Upper lobe of left lung (tissue), 6 donors: ENCODE data around the gene ANGPT4. TPM values are rescaled to one million over a fixed set of nuclear protein-coding genes. Genes with fewer than 3 reads are reported as not detected.
"Not testable (repeated sequence)": the region's sequence is repeated elsewhere in the genome, so short reads cannot be mapped to it uniquely, and the experiment has no call there.

Experiments used
- ATAC-seq, 2 donors: fragments of 200-7000 bp; cut with Tn5 transposase; one replicate each; pipeline ENCODE4 v1.9.1; 2022; ENCODE audit warnings: mild to moderate bottlenecking in 2 of 2, moderate library complexity in 2 of 2; ENCODE audit not compliant: low FRiP score in 2 of 2
- DNase-seq, 2 donors: peaks; one replicate each; pipeline ENCODE4 v3.0.0-alpha.2; 2019 to 2020
- H3K27ac ChIP-seq, 4 donors: fragments of 200-600 bp; sonication (generic); one replicate each; pipeline ENCODE4 v1.5.1; 2016 to 2019
- H3K27me3 ChIP-seq, 4 donors: fragments of 200-600 bp; sonication (generic); one replicate each; pipeline ENCODE4 v1.5.1; 2017 to 2019
- H3K36me3 ChIP-seq, 4 donors: fragments of 200-600 bp; sonication (generic); one replicate each; pipeline ENCODE4 v1.5.1; 2016 to 2019
- H3K4me1 ChIP-seq, 4 donors: fragments of 200-600 bp; sonication (generic); one replicate each; pipeline ENCODE4 v1.5.1; 2018 to 2019
- H3K4me3 ChIP-seq, 4 donors: fragments of 200-600 bp; sonication (generic); one replicate each; pipeline ENCODE4 v1.5.1; 2017 to 2019; ENCODE audit warnings: mild to moderate bottlenecking in 2 of 4, moderate library complexity in 1 of 4
- H3K9me3 ChIP-seq, 4 donors: fragments of 200-600 bp; sonication (generic); one replicate each; pipeline ENCODE4 v1.5.1; 2018 to 2019
- EP300 ChIP-seq, 4 donors: sonication (generic); formaldehyde crosslinking; IDR thresholded peaks; one replicate each; pipeline ENCODE4 v1.5.1; 2017; ENCODE audit warnings: antibody characterized with exemption in 4 of 4, control low read depth in 2 of 4
- POLR2A ChIP-seq, 4 donors: fragments of 450-650 bp; IDR thresholded peaks; one replicate each; pipeline ENCODE4 v1.5.1; 2016 to 2017; ENCODE audit warnings: antibody characterized with exemption in 4 of 4, mild to moderate bottlenecking in 2 of 4
- POLR2AphosphoS5 ChIP-seq, 2 donors: sonication (generic); formaldehyde crosslinking; IDR thresholded peaks; one replicate each; pipeline ENCODE4 v1.5.1; 2017; ENCODE audit warnings: antibody characterized with exemption in 2 of 2
- WGBS, 2 donors: methylation state at CpG; one replicate each; pipeline ENCODE4 v1.1.5; 2017 to 2018; 5-methylcytosine and 5-hydroxymethylcytosine counted together
- total RNA-seq, 6 donors: library from RNA; depleted of rRNA in 4 of 6; stranded (reverse); fragments of >200 nt in 4 of 6; gene quantifications; one replicate each; pipeline versions ENCODE4 v1.1.0 to v1.2.1, GENCODE V29; 2016 to 2021
- TF ChIP-seq, protein P1 (sequence below), 6 experiments: fragments of 450-650 bp in 4 of 6; fragments of 200-600 bp in 2 of 6; sonication (generic) in 2 of 6; IDR thresholded peaks; one replicate each; pipeline ENCODE4 v1.5.1; 2016 to 2019; ENCODE audit warnings: antibody characterized with exemption in 6 of 6
- donor health status: DM: no; HTN: no; CAD: no; lungs with moderate emphysema.
- donor health status: DM: no; HTN: yes; CAD: no; lungs with severe emphysema.

ANGPT4 gene
- total RNA-seq, 6 donors from 2014 or later = 0.39 to 3.0 (median 1.4) TPM

DNA sequence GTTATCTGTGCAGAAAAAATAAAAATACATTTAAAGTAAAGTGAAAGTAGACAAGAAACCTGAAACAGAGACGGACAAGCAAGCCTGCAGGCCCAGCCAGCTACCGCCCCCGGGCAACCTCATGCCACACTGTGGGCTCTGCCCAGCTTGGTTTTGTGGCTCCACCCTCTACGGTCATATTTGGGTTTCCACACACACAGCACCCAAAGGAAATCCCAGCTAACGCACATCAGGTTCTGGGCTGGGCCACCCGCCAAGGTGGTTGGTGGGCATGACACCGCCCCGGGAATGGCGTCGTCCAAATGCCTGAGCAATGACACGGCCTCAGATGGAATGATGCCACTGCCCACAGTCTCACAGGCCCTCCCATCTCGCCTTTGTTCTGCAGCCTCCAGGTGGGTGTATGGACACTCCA is 59.8 kb downstream of the ANGPT4 start:
- Histone ChIP-seq H3K4me3 (no peak overlapping the region), H3K36me3 (no peaks in the 10 kb centered on the region), H3K9me3 (no peaks in the 10 kb centered on the region), H3K4me1 (peaks cover 0 to 15% (median 4%) of the 10 kb centered on the region in 4 donors), H3K27ac (no peak overlapping the region), H3K27me3 (no peaks in the 10 kb centered on the region)
- peak in 1 of 2 donors; percentile 58 for DNase-seq
- 33 to 51% methylated on average over 5 to 12 of the region's 12 CpGs for WGBS, 2 donors
- TF ChIP-seq POLR2A (IDR thresholded peaks at IDR 0.05) = no peak
- ATAC-seq = peak in 1 of 2 donors; percentile 39

DNA sequence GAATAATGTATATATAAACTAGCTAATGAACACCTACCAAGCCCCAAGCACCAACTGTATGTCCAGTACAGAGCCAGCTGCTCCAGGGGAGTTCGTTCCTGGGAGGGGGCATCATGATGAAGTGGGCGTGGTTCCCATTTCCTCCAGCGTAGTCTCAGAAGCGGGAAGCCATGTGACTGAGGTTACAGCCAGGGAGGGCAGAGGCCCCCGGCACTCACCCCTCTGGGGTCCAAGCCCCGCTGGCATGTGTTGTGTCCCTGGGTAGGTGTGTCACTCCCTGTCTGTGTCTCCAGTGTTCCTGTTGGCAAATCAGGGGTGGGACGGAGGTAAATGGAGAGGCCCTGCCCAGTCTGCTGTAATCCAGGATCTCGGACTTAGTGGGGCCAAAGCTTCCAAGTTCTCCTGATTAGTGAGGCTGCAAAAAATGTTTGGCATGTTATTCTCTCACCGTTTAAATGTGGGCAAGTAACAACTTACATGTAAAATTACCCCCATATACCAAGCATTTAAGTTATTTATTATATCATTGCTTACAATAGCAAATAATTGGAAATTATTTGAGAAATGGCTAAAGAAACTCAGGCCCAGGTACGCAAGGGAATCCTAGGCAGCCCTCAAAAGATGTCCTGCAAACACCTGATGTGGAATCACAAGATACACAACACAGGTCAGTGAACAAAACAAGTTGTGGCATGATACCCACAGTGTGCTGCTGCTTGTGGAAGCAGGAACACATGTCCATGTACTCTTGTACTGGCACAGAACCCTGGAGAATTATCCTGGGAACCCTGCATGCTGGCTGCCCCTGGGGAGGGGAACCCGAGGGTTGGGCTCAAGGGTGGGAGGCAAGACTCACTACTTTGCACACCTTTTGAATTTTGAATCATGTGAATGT is 60.4 kb downstream of the ANGPT4 start:
- TF ChIP-seq POLR2AphosphoS5 (IDR thresholded peaks at IDR 0.05) (no peak), POLR2A (IDR thresholded peaks at IDR 0.05) (no peak), EP300 (IDR thresholded peaks at IDR 0.05) (no peak)
- TF ChIP-seq, protein P1, sequence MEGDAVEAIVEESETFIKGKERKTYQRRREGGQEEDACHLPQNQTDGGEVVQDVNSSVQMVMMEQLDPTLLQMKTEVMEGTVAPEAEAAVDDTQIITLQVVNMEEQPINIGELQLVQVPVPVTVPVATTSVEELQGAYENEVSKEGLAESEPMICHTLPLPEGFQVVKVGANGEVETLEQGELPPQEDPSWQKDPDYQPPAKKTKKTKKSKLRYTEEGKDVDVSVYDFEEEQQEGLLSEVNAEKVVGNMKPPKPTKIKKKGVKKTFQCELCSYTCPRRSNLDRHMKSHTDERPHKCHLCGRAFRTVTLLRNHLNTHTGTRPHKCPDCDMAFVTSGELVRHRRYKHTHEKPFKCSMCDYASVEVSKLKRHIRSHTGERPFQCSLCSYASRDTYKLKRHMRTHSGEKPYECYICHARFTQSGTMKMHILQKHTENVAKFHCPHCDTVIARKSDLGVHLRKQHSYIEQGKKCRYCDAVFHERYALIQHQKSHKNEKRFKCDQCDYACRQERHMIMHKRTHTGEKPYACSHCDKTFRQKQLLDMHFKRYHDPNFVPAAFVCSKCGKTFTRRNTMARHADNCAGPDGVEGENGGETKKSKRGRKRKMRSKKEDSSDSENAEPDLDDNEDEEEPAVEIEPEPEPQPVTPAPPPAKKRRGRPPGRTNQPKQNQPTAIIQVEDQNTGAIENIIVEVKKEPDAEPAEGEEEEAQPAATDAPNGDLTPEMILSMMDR (IDR thresholded peaks at IDR 0.05) = no peak
- DNase-seq (no peak), ATAC-seq (no peak)
- Histone ChIP-seq H3K4me3 (no peak overlapping the region), H3K27ac (no peak overlapping the region), H3K9me3 (no peaks in the 10 kb centered on the region), H3K36me3 (no peaks in the 10 kb centered on the region), H3K27me3 (no peaks in the 10 kb centered on the region), H3K4me1 (peaks cover 0 to 15% (median 4%) of the 10 kb centered on the region in 4 donors)
- 54 to 59% methylated on average over 10 to 11 of the region's 11 CpGs for WGBS, 2 donors

DNA sequence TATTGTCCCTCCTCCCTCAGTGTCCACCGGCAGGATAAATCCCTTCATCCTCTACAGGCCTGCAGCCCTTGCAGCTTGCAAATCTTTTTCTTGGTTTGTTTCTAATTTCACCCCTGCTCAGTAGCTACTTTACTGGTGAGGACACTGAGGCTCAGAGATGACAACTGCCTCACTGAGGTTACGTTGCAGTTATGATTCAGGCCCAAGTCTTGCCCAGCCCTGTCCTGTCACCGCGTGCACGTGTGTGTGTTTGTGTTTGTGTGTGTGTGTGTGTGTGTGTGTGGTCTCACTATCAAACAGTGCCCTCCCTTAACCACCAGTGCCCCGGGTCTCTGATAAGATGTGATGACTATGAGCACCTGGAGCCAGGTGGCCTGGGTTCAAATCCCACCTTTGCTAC is 61.5 kb downstream of the ANGPT4 start:
- DNase-seq = no peak
- no peak overlapping the region for H3K4me3 ChIP-seq
- no peaks in the 10 kb centered on the region for H3K36me3 ChIP-seq
- no peak overlapping the region for H3K27ac ChIP-seq
- WGBS, 2 donors = 76 to 80% methylated on average over 6 of the region's 6 CpGs
- ATAC-seq = no peak
- TF ChIP-seq POLR2AphosphoS5 (IDR thresholded peaks at IDR 0.05) = no peak
- TF ChIP-seq, protein P1 (IDR thresholded peaks at IDR 0.05) = no peak
- TF ChIP-seq EP300 (IDR thresholded peaks at IDR 0.05) = no peak
- TF ChIP-seq POLR2A (IDR thresholded peaks at IDR 0.05) = no peak
- no peaks in the 10 kb centered on the region for H3K27me3 ChIP-seq
- no peaks in the 10 kb centered on the region for H3K9me3 ChIP-seq
- peaks cover 0 to 15% (median 2%) of the 10 kb centered on the region in 4 donors for H3K4me1 ChIP-seq

DNA sequence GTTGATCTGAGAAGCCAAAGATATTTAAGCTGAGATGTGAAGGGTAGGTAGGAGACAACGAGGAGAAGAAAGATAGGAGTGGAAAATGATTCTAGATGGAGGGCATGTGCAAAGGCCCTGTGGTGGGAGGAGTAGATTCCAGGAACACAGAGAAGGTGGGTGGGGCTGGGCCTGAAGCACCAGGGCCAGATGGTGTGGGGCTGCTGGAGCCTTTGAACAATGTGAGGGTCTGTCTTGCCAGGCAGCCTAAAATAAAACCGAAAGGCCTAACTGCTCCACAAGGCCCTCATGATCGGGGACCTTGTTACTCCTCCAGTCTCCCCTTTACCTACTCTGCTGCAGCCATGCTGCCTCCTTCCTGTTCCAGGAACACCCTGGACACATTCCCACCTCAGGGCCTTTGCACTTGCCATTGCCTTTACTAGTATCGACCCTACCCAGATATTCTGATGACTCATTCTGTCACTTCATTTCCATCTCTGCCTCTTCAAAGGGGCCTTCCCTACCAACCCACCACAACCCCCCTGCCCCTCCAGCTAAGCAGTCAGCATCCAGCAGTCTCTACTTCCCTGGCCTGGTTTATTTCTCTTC is 62.6 kb downstream of the ANGPT4 start:
- no peak for TF ChIP-seq POLR2A (IDR thresholded peaks at IDR 0.05)
- TF ChIP-seq, protein P1 (IDR thresholded peaks at IDR 0.05) = no peak
- no peak for TF ChIP-seq EP300 (IDR thresholded peaks at IDR 0.05)
- no peak for TF ChIP-seq POLR2AphosphoS5 (IDR thresholded peaks at IDR 0.05)
- DNase-seq (no peak), ATAC-seq (no peak)
- Histone ChIP-seq H3K4me1 (peaks cover 0 to 15% (median 1%) of the 10 kb centered on the region in 4 donors), H3K27ac (no peak overlapping the region), H3K4me3 (no peak overlapping the region), H3K9me3 (no peaks in the 10 kb centered on the region), H3K27me3 (no peaks in the 10 kb centered on the region), H3K36me3 (no peaks in the 10 kb centered on the region)
- 85 to 90% methylated on average over 4 of the region's 4 CpGs for WGBS, 2 donors

DNA sequence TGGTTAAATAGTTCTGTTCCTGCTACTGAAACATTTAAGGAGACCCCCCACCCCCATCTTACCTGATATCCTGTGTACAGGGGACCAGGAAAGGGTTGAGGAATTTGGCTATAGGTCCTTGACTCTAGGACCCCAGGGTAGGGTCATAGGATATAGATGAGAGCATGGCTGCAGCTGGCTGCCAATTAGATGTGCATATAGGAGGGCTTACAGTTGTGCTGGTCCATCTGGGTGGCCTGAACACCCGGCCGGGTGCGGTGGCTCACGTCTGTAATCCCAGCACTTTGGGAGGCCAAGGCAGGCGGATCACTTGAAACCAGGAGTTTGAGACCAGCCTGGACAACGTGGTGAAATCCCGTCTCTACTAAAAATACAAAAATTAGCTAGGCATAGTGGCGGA is 67.4 kb downstream of the ANGPT4 start:
- H3K27ac ChIP-seq, DNase-seq, H3K4me3 ChIP-seq, H3K9me3 ChIP-seq, H3K36me3 ChIP-seq, H3K27me3 ChIP-seq, ATAC-seq: not testable (repeated sequence)
- 95 to 96% methylated on average over 3 to 8 of the region's 8 CpGs for WGBS, 2 donors
- H3K4me1 ChIP-seq = peaks cover 32 to 43% (median 35%) of the 10 kb centered on the region in 4 donors
